Stimulated activated CD4-positive, alpha-beta T cell treated with anti-CD3 and anti-CD28 coated beads, Interleukin-1b, Interleukin-23, amount 100 ng/mL, for 48 hours (primary cell): ENCODE measurements around the gene CERS6.

Experiments used
- DNase-seq: peaks from one replicate; pipeline ENCODE4 v3.0.0-alpha.2; 2020

The CERS6 gene

GRCh38 chr2:168574856-168575630 lies 119.0 kb downstream of the CERS6 start:
- no peak for DNase-seq

- DNase-seq, result no peak
These were observed 121.8 kb downstream of the CERS6 start for GRCh38 chr2:168577885-168578284.

- no peak for DNase-seq
These were observed 127.1 kb downstream of the CERS6 start for GRCh38 chr2:168583064-168583709.

GRCh38 chr2:168583710-168584521 lies 127.8 kb downstream of the CERS6 start:
- DNase-seq, result no peak

GRCh38 chr2:168584911-168585310 lies 128.8 kb downstream of the CERS6 start:
- DNase-seq, result no peak

- DNase-seq, result no peak
These were observed 129.6 kb downstream of the CERS6 start for GRCh38 chr2:168585700-168586099.

- DNase-seq, result no peak
These were observed 131.2 kb downstream of the CERS6 start for GRCh38 chr2:168587307-168587706.

GRCh38 chr2:168589236-168590211 lies 133.5 kb downstream of the CERS6 start:
- DNase-seq, result no peak

GRCh38 chr2:168592181-168592831 lies 136.2 kb downstream of the CERS6 start:
- no peak for DNase-seq

GRCh38 chr2:168593713-168594112 lies 137.6 kb downstream of the CERS6 start:
- no peak for DNase-seq

- DNase-seq, result no peak
These were observed 138.7 kb downstream of the CERS6 start for GRCh38 chr2:168594778-168595177.

- DNase-seq, result peak; percentile 19
These were observed 141.0 kb downstream of the CERS6 start for GRCh38 chr2:168596881-168597655.

- DNase-seq, result no peak
These were observed 143.7 kb downstream of the CERS6 start for GRCh38 chr2:168599738-168600137.

- no peak for DNase-seq
These were observed 144.9 kb downstream of the CERS6 start for GRCh38 chr2:168600949-168601348.

GRCh38 chr2:168601741-168602140 lies 145.7 kb downstream of the CERS6 start:
- no peak for DNase-seq

GRCh38 chr2:168602379-168602778 lies 146.3 kb downstream of the CERS6 start:
- DNase-seq, result no peak

- DNase-seq, result no peak
These were observed 146.9 kb downstream of the CERS6 start for GRCh38 chr2:168602846-168603401.

- DNase-seq, result no peak
These were observed 147.4 kb downstream of the CERS6 start for GRCh38 chr2:168603439-168603961.

- DNase-seq, result no peak
These were observed 148.2 kb downstream of the CERS6 start for GRCh38 chr2:168604252-168604651.

GRCh38 chr2:168607992-168608391 lies 151.9 kb downstream of the CERS6 start:
- DNase-seq, result no peak
